H1 (cell line): ENCODE results near the gene PTEN. TPM values are rescaled to one million over a fixed set of nuclear protein-coding genes. Genes with fewer than 3 reads are reported as not detected.

Experiments
- ASH2L ChIP-seq: fragments of 200-600, 300-600 bp; sonication (generic); IDR thresholded peaks from one replicate; pipeline ENCODE4 v1.7.1; 2017; ENCODE audit warnings: low read length
- EZH2 ChIP-seq: fragments of 200-600 bp; sonication (generic); IDR thresholded peaks from 2 replicates; pipeline ENCODE4 v1.7.1; 2012; ENCODE audit warnings: low read depth, mild to moderate bottlenecking, moderate library complexity, low read length, inconsistent platforms; ENCODE audit not compliant: severe bottlenecking
- GABPA ChIP-seq: IDR thresholded peaks from 2 replicates; pipeline ENCODE4 v1.6.1; 2011; ENCODE audit warnings: mild to moderate bottlenecking, low read length, moderate library complexity, borderline replicate concordance; ENCODE audit not compliant: insufficient read depth
- NRF1 ChIP-seq: IDR thresholded peaks from 2 replicates; pipeline ENCODE4 v1.6.1; 2011; ENCODE audit warnings: mild to moderate bottlenecking, low read depth, low read length, improper control_type of control experiment
- PHF8 ChIP-seq: fragments of 200-600 bp; sonication (generic); conservative IDR thresholded peaks from 2 replicates; pipeline ENCODE4 v1.7.1; 2012; ENCODE audit warnings: low read depth, mild to moderate bottlenecking, inconsistent platforms, low read length, moderate library complexity
- SIN3A ChIP-seq, 2 experiments: IDR thresholded peaks in 1 of 2; conservative IDR thresholded peaks in 1 of 2; 2 replicates each; pipeline ENCODE4 v1.6.1; 2011 to 2012; ENCODE audit warnings: low read length in 2 of 2, improper control_type of control experiment in 1 of 2, low read depth in 1 of 2, mild to moderate bottlenecking in 1 of 2
- SRF ChIP-seq: IDR thresholded peaks from 2 replicates; pipeline ENCODE4 v1.6.1; 2011; ENCODE audit warnings: mild to moderate bottlenecking, low read depth, low read length, moderate library complexity
- YY1 ChIP-seq: IDR thresholded peaks from 2 replicates; pipeline ENCODE4 v1.6.1; 2011; ENCODE audit warnings: low read depth, mild to moderate bottlenecking, low read length
- polyA plus RNA-seq, 7 experiments: library from polyadenylated mRNA; depleted of rRNA in 3 of 7; stranded (reverse) in 5 of 7; unstranded in 2 of 7; fragments of >200 nt in 5 of 7; fragments of 200-250 nt in 2 of 7; gene quantifications; 1 replicate in 5 of 7; 2 replicates in 1 of 7; 4 replicates in 1 of 7; pipeline versions ENCODE4 v1.2.1 to v1.2.3, GENCODE V29; 2011 to 2013; ENCODE audit warnings: missing spikeins in 2 of 7, mixed read lengths in 2 of 7
- total RNA-seq: library from RNA; stranded (reverse); fragmentation: NEBNext Ultra II Directional; extraction: Animal tissue kit (Norgen Biotek cat#: 25700); gene quantifications from 2 replicates; pipeline ENCODE4 v1.2.1, GENCODE V29; 2021

Gene PTEN
- total and polyA plus RNA-seq, 2 of the 8 experiments (the other 6 are each of a cell fraction or from before 2014, with no cell fraction given): 6.3 to 48.7 TPM

- TF ChIP-seq SIN3A (conservative IDR thresholded peaks at IDR 0.05 in 1 of 2, IDR thresholded peaks at IDR 0.05 in 1 of 2; ENCODE audit: low read depth in 1 of 2, low read length in 2 of 2) (no peak), PHF8 (no peak), NRF1 (no peak), YY1 (no peak), ASH2L (no peak), GABPA (no peak), SRF (no peak), EZH2 (no peak)
These were observed 67.8 kb downstream of the PTEN start (continued) for GRCh38 chr10:87930934-87931835.
